K562 (cell line): ENCODE measurements around the gene PTPRM. TPM values are rescaled to one million over a fixed set of nuclear protein-coding genes. Genes with fewer than 3 reads are reported as not detected.

ENCODE experiments used
- ATAC-seq: fragments of 200-7000 bp; cut with Tn5 transposase; 3 replicates; pipeline ENCODE4 v1.9.1; 2020; ENCODE audit warnings: moderate library complexity
- BruUV-seq: library from RNA; stranded (reverse); fragments of 400-500 nt; replicated peaks from 2 replicates; lab custom pipeline; 2021; lab: Mats Ljungman, UMichigan
- CTCF ChIA-PET: fragments of 300-600 bp; formaldehyde crosslinking; extraction: SDS; loops from one replicate; lab custom pipeline; 2021; ENCODE audit warnings: low intra/inter-chr PET ratio; lab: Yijun Ruan, JAX
- POLR2A ChIA-PET: fragments of 300-600, 350-650 bp; sonication (Branson Sonifier 250); formaldehyde crosslinking; extraction: SDS; loops from one replicate; lab custom pipeline; 2021; ENCODE audit warnings: antibody characterized with exemption, inconsistent platforms; lab: Yijun Ruan, JAX
- DNase-seq, 4 experiments: peaks; one replicate each; pipeline versions ENCODE4 v3.0.0 to v3.0.0-alpha.2; 2011 to 2018; ENCODE audit warnings: low spot score in 3 of 4, mixed read lengths in 3 of 4; ENCODE audit errors: extremely low read depth in 1 of 4
- FAIRE-seq: peaks from 2 replicates; lab custom pipeline; 2011; peaks lifted over from hg19 to GRCh38; lab: Jason Lieb, UNC
- H2AFZ ChIP-seq: 2 replicates; pipeline ENCODE4 v1.6.0; 2011; ENCODE audit warnings: low read depth, low read length, control low read depth, inconsistent platforms
- H3K27ac ChIP-seq: fragments of 200-600 bp; 3 replicates; pipeline ENCODE4 v1.8.0; 2011; ENCODE audit warnings: low read depth, mild to moderate bottlenecking, control low read depth, inconsistent platforms, low read length, moderate library complexity, mixed read lengths; ENCODE audit errors: extremely low read depth
- H3K27me3 ChIP-seq, 2 experiments: fragments of 300-600 bp in 1 of 2; 2 replicates in 1 of 2; 3 replicates in 1 of 2; pipeline versions ENCODE4 v1.6.0 to v1.8.0; 2011; ENCODE audit warnings: inconsistent platforms in 2 of 2, low read length in 2 of 2, mild to moderate bottlenecking in 1 of 2, mixed read lengths in 1 of 2, moderate library complexity in 1 of 2; ENCODE audit not compliant: control insufficient read depth in 2 of 2, insufficient read depth in 2 of 2
- H3K36me3 ChIP-seq: fragments of 300-600 bp; 3 replicates; pipeline ENCODE4 v1.8.0; 2011; ENCODE audit warnings: mild to moderate bottlenecking, low read length, inconsistent platforms; ENCODE audit not compliant: control insufficient read depth, insufficient read depth
- H3K4me1 ChIP-seq, 2 experiments: fragments of 200-600 bp in 1 of 2; replicated peaks in 1 of 2; 2 replicates in 1 of 2; 3 replicates in 1 of 2; pipeline versions ENCODE4 v1.5.1 to v1.8.0; 2011; ENCODE audit warnings: inconsistent platforms in 2 of 2, low read length in 2 of 2, mild to moderate bottlenecking in 1 of 2, mixed read lengths in 1 of 2, moderate library complexity in 1 of 2; ENCODE audit not compliant: control insufficient read depth in 2 of 2, insufficient read depth in 2 of 2
- H3K4me2 ChIP-seq: 2 replicates; pipeline ENCODE4 v1.6.1; 2011; ENCODE audit warnings: low read length, control low read depth, inconsistent platforms, mixed read lengths; ENCODE audit not compliant: insufficient read depth
- H3K4me3 ChIP-seq: fragments of 200-600 bp; sonication (generic), shearing (Covaris generic); 2 replicates; pipeline ENCODE4 v1.5.1; 2016; ENCODE audit warnings: control low read depth, inconsistent platforms
- H3K79me2 ChIP-seq: fragments of 200-600 bp; 3 replicates; pipeline ENCODE4 v1.8.0; 2011; ENCODE audit warnings: low read length, inconsistent platforms; ENCODE audit not compliant: control insufficient read depth, insufficient read depth
- H3K9ac ChIP-seq, 2 experiments: 2 replicates each; pipeline versions ENCODE4 v1.6.0 to v1.6.1; 2011; ENCODE audit warnings: low read depth in 2 of 2, low read length in 2 of 2, control low read depth in 1 of 2, inconsistent platforms in 1 of 2, mild to moderate bottlenecking in 1 of 2, mixed read lengths in 1 of 2; ENCODE audit not compliant: insufficient read depth in 1 of 2
- H3K9me1 ChIP-seq: one replicate; pipeline ENCODE4 v1.6.0; 2011; ENCODE audit warnings: inconsistent platforms, mild to moderate bottlenecking, low read length, moderate library complexity; ENCODE audit not compliant: control insufficient read depth, insufficient read depth
- H3K9me3 ChIP-seq: replicated peaks from 2 replicates; pipeline ENCODE4 v1.5.1; 2011; ENCODE audit warnings: low read depth, low read length, inconsistent platforms; ENCODE audit not compliant: control insufficient read depth, insufficient read depth
- H4K20me1 ChIP-seq: replicated peaks from 2 replicates; pipeline ENCODE4 v1.6.1; 2011; ENCODE audit warnings: low read length, inconsistent platforms, mixed read lengths; ENCODE audit not compliant: control insufficient read depth, insufficient read depth
- BCLAF1 ChIP-seq, 2 experiments: fragments of 450-650 bp in 1 of 2; IDR thresholded peaks; 2 replicates each; pipeline ENCODE4 v1.6.1; 2011 to 2017; ENCODE audit warnings: low read depth in 2 of 2, antibody characterized with exemption in 1 of 2, borderline replicate concordance in 1 of 2, low read length in 1 of 2, mild to moderate bottlenecking in 1 of 2, mixed read lengths in 1 of 2; ENCODE audit not compliant: control insufficient read depth in 1 of 2
- E2F5 ChIP-seq: sonication (generic); formaldehyde crosslinking; IDR thresholded peaks from 2 replicates; pipeline ENCODE4 v1.8.0; 2022; ENCODE audit warnings: mild to moderate bottlenecking, missing genetic modification reagents
- HES1 ChIP-seq: fragments of 450-650 bp; IDR thresholded peaks from 2 replicates; pipeline ENCODE4 v1.6.1; 2016; ENCODE audit warnings: low read depth, mild to moderate bottlenecking, moderate library complexity
- HNRNPLL ChIP-seq: fragments of 200-400 bp; formaldehyde crosslinking; IDR thresholded peaks from 2 replicates; pipeline ENCODE4 v1.6.1; 2017; ENCODE audit warnings: low read length, low read depth, mild to moderate bottlenecking; ENCODE audit not compliant: poor library complexity, severe bottlenecking
- PRPF4 ChIP-seq: fragments of 200-400 bp; formaldehyde crosslinking; IDR thresholded peaks from one replicate; pipeline ENCODE4 v1.6.1; 2017; ENCODE audit warnings: low read length, low read depth, mild to moderate bottlenecking; ENCODE audit not compliant: insufficient read depth, poor library complexity, severe bottlenecking
- whole genome bisulfite sequencing: fragments of 100-300 bp; shearing (Covaris generic); methylation state at CpG from one replicate; pipeline ENCODE4 v1.1.6; 2016; ENCODE audit warnings: low coverage, mixed read lengths; ENCODE audit not compliant: insufficient coverage; ENCODE audit errors: missing lambda C conversion rate; 5-methylcytosine and 5-hydroxymethylcytosine counted together
- in situ Hi-C: fragments of 300-500 bp; cut with MboI; formaldehyde crosslinking; loops from 4 replicates; pipeline ENCODE4 v1.15.0; 2018; ENCODE audit warnings: inconsistent platforms, mixed read lengths
- intact Hi-C: fragments of 100-400 bp; cut with micrococcal nuclease; formaldehyde crosslinking; loops from 2 replicates; pipeline ENCODE4 v1.14.2; 2022
- polyA plus RNA-seq, 8 experiments: library from polyadenylated mRNA; depleted of rRNA in 4 of 8; stranded (reverse) in 5 of 8; unstranded in 3 of 8; fragments of >200 nt; fragmentation: Nextera tagmentation in 2 of 8; fragmentation: Illumina TruSeq in 1 of 8; extraction: Ambion mirVana in 2 of 8; extraction: Trizol in 1 of 8; gene quantifications; 2 replicates each; pipeline versions ENCODE4 v1.2.1 to v1.2.3, GENCODE V29; 2011 to 2014; ENCODE audit warnings: inconsistent platforms in 1 of 8, missing spikeins in 1 of 8
- total RNA-seq, 7 experiments: library from RNA; depleted of rRNA in 6 of 7; stranded (reverse); fragments of >200 nt in 6 of 7; fragmentation: Illumina TruSeq in 2 of 7; extraction: Trizol in 2 of 7; gene quantifications; 2 replicates each; pipeline versions ENCODE4 v1.2.1 to v1.2.3, GENCODE V29; 2011 to 2021; ENCODE audit warnings: low replicate concordance in 1 of 7
- TF ChIP-seq, protein P1 (sequence below): sonication (generic); formaldehyde crosslinking; IDR thresholded peaks from 2 replicates; pipeline ENCODE4 v1.8.0; 2022; ENCODE audit warnings: mild to moderate bottlenecking, missing genetic modification reagents
- TF ChIP-seq, protein P2 (sequence below): fragments of 450-650 bp; IDR thresholded peaks from 2 replicates; pipeline ENCODE4 v1.6.1; 2016; ENCODE audit warnings: low read depth

PTPRM gene
- total and polyA plus RNA-seq, 9 of the 15 experiments (the other 6 are each of a cell fraction or from before 2014, with no cell fraction given) = 0.03 to 0.16 (median 0.08) TPM; not detected in 3

DNA sequence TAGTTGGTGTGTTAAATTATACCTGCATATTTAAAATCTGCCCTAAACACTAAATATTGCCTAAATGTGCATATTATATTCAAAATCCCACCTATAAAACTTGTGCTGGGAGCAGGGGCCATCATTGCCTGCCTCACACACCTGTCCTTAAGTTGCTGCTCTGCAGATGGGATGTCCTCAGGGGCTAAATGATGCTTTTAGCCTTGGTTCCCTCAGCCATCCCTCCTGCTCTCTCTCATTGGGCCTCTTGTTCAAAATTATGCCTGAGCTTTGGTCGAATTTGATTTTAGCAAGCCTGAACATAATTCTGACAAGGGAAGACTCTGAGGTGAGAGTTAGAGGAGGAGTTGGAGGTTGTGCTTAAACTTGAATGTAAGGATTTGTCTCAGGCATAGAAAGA is 723.8 kb downstream of the PTPRM start:
- BruUV-seq = no TSS peak
- Histone ChIP-seq H3K9me3 (no peaks in the 10 kb centered on the region), H2AFZ (no peak overlapping the region), H3K27me3 (peaks cover 0 to 7% of the 10 kb centered on the region in 2 experiments; a peak in 3 of 5 replicates), H3K9ac (no peak overlapping the region), H3K36me3 (no peaks in the 10 kb centered on the region), H3K4me2 (no peak overlapping the region), H3K79me2 (no peaks in the 10 kb centered on the region), H3K4me3 (no peak overlapping the region), H3K27ac (no peak overlapping the region), H4K20me1 (no peaks in the 10 kb centered on the region), H3K9me1 (no peaks in the 10 kb centered on the region), H3K4me1 (no peaks in the 10 kb centered on the region)
- CTCF ChIA-PET = no interaction called here
- WGBS = 0% methylated on average over 1 of the region's 1 CpG
- POLR2A ChIA-PET = no interaction called here
- ATAC-seq (no peak), FAIRE-seq (no peak), DNase-seq (no peak)
- intact Hi-C loops = no loop called here
- in situ Hi-C loops = no loop called here
- no peak for TF ChIP-seq HES1
- TF ChIP-seq E2F5 (CRISPR knock-in tag) = no peak
- TF ChIP-seq, protein P1, sequence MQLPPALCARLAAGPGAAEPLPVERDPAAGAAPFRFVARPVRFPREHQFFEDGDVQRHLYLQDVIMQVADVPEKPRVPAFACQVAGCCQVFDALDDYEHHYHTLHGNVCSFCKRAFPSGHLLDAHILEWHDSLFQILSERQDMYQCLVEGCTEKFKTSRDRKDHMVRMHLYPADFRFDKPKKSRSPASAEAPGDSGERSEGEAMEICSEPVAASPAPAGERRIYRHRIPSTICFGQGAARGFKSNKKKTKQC (CRISPR knock-in tag) = no peak
- TF ChIP-seq, protein P2, sequence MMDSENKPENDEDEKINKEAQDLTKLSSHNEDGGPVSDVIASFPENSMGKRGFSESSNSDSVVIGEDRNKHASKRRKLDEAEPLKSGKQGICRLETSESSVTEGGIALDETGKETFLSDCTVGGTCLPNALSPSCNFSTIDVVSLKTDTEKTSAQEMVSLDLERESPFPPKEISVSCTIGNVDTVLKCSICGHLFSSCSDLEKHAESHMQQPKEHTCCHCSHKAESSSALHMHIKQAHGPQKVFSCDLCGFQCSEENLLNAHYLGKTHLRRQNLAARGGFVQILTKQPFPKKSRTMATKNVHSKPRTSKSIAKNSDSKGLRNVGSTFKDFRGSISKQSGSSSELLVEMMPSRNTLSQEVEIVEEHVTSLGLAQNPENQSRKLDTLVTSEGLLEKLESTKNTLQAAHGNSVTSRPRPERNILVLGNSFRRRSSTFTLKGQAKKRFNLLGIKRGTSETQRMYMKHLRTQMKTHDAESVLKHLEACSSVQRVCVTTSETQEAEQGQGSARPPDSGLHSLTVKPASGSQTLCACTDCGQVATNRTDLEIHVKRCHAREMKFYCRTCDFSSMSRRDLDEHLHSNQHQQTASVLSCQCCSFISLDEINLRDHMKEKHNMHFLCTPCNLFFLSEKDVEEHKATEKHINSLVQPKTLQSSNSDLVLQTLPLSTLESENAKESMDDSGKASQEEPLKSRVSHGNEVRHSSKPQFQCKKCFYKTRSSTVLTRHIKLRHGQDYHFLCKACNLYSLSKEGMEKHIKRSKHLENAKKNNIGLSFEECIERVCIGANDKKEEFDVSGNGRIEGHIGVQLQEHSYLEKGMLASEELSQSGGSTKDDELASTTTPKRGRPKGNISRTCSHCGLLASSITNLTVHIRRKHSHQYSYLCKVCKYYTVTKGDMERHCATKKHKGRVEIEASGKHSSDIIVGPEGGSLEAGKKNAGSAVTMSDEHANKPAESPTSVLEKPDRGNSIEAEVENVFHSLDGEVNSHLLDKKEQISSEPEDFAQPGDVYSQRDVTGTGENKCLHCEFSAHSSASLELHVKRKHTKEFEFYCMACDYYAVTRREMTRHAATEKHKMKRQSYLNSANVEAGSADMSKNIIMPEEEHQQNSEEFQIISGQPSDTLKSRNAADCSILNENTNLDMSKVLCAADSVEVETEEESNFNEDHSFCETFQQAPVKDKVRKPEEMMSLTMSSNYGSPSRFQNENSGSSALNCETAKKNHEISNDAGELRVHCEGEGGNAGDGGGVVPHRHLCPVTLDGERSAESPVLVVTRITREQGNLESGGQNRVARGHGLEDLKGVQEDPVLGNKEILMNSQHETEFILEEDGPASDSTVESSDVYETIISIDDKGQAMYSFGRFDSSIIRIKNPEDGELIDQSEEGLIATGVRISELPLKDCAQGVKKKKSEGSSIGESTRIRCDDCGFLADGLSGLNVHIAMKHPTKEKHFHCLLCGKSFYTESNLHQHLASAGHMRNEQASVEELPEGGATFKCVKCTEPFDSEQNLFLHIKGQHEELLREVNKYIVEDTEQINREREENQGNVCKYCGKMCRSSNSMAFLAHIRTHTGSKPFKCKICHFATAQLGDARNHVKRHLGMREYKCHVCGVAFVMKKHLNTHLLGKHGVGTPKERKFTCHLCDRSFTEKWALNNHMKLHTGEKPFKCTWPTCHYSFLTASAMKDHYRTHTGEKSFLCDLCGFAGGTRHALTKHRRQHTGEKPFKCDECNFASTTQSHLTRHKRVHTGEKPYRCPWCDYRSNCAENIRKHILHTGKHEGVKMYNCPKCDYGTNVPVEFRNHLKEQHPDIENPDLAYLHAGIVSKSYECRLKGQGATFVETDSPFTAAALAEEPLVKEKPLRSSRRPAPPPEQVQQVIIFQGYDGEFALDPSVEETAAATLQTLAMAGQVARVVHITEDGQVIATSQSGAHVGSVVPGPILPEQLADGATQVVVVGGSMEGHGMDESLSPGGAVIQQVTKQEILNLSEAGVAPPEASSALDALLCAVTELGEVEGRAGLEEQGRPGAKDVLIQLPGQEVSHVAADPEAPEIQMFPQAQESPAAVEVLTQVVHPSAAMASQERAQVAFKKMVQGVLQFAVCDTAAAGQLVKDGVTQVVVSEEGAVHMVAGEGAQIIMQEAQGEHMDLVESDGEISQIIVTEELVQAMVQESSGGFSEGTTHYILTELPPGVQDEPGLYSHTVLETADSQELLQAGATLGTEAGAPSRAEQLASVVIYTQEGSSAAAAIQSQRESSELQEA = no peak
- no peak for TF ChIP-seq PRPF4
- TF ChIP-seq BCLAF1 (IDR thresholded peaks at IDR 0.05; ENCODE audit: borderline replicate concordance in 1 of 2, control insufficient read depth in 1 of 2, low read depth in 2 of 2, low read length in 1 of 2) = no peak
- TF ChIP-seq HNRNPLL = no peak
